ENCODE measurements around the gene GALNT9. TPM values are rescaled to one million over a fixed set of nuclear protein-coding genes. Genes with fewer than 3 reads are reported as not detected.
"Not testable (repeated sequence)": the region's sequence is repeated elsewhere in the genome, so short reads cannot be mapped to it uniquely, and the experiment has no call there.

GALNT9 gene
- total RNA-seq, 1 donor from 2014 or later: 1.6 TPM

DNA sequence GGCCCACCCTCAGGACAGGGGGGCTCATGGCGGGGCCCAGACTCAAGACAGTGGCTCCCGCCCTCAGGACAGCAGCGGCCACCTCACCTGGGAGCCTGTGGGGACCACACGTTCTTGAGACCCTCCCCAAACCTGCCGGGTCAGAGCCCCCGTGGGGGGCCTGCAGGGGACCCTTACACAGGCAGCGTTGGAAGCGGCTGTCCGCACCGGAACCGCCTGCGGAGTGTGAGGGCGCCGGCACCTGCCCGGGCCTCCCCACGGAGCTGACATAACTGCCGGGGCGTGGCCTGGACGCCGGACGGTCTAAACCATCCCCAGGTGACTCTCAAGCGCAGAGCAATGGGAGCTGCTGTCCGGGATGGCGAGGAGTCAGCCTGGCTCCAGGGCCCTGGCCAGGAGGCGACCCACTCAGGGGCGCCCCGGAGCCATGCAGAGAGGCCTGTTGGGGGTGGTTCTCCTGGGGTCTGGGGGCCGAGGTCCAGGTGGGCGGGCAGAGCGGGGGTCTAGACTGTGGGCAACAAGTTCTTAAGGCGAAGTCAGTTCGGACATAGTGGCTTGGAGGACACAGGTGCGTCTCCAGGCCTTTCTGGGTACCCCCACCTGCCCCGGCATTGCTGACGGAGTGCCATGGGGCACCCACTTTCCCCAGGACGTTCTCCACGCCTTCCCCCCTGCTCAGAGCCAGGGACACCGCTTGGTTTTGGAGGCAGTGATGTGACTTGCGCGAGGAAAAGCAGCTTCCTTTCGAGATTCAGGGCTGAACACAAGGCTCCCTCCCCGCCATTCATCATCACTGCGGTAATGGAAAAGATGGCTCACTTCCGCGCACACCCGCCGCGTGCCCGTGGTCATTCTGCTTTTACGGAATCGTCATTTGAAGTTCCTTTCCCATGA lies 23.2 kb downstream of the GALNT9 start:
- Mint-ChIP-seq H3K4me1 (ENCODE audit: unreplicated experiment) (no peaks in the 10 kb centered on the region), H3K27me3 (peaks cover 47% of the 10 kb centered on the region), H3K9me3 (peaks cover 4% of the 10 kb centered on the region), H3K4me3 (no peak overlapping the region), H3K36me3 (no peaks in the 10 kb centered on the region), H3K27ac (no peak overlapping the region)
- TF ChIP-seq, protein P1, sequence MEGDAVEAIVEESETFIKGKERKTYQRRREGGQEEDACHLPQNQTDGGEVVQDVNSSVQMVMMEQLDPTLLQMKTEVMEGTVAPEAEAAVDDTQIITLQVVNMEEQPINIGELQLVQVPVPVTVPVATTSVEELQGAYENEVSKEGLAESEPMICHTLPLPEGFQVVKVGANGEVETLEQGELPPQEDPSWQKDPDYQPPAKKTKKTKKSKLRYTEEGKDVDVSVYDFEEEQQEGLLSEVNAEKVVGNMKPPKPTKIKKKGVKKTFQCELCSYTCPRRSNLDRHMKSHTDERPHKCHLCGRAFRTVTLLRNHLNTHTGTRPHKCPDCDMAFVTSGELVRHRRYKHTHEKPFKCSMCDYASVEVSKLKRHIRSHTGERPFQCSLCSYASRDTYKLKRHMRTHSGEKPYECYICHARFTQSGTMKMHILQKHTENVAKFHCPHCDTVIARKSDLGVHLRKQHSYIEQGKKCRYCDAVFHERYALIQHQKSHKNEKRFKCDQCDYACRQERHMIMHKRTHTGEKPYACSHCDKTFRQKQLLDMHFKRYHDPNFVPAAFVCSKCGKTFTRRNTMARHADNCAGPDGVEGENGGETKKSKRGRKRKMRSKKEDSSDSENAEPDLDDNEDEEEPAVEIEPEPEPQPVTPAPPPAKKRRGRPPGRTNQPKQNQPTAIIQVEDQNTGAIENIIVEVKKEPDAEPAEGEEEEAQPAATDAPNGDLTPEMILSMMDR (conservative IDR thresholded peaks at IDR 0.05): no peak
- no peak for DNase-seq (ENCODE audit: extremely low spot score, unreplicated experiment)

DNA sequence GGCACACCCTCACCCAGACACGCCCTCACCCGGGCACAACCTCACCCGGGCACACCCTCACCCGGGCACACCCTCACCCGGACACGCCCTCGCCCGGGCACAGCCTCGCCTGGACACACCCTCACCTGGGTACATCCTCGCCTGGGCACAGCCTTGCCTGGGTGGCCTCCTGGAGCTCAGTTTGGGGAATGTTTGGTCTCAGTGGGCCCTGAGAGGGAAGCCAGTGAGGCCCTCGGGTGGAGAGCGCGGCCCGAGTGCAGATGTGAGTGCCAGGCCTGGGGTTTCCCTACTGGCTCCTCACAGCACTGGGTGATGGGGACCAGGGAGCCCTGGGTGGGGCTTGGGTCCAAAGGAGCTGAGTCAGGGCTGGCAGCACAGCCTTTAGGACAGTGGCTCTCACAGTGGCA lies 23.8 kb downstream of the GALNT9 start:
- Mint-ChIP-seq H3K4me3 (no peak overlapping the region), H3K27me3 (peaks cover 47% of the 10 kb centered on the region), H3K9me3 (no peaks in the 10 kb centered on the region), H3K4me1 (ENCODE audit: unreplicated experiment) (no peaks in the 10 kb centered on the region), H3K36me3 (no peaks in the 10 kb centered on the region), H3K27ac (no peak overlapping the region)
- TF ChIP-seq, protein P1 (conservative IDR thresholded peaks at IDR 0.05): no peak
- no peak for DNase-seq (ENCODE audit: extremely low spot score, unreplicated experiment)

DNA sequence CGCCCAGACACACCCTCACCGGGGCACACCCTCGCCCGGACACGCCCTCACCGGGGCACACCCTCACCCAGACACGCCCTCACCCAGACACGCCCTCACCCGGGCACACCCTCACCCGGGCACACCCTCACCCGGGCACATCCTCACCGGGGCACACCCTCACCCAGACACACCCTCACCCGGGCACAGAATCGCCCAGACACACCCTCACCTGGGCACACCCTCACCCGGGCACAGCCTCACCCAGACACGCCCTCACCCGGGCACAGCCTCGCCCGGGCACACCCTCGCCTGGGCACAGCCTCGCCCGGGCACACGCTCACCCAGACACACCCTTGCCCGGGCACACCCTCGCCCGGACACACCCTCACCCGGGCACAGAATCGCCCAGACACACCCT lies 24.5 kb downstream of the GALNT9 start:
- not testable (repeated sequence) for H3K4me1 Mint-ChIP-seq (ENCODE audit: unreplicated experiment); H3K27ac Mint-ChIP-seq; H3K9me3 Mint-ChIP-seq; H3K4me3 Mint-ChIP-seq; DNase-seq (ENCODE audit: extremely low spot score, unreplicated experiment); H3K36me3 Mint-ChIP-seq
- H3K27me3 Mint-ChIP-seq: peaks cover 44% of the 10 kb centered on the region

DNA sequence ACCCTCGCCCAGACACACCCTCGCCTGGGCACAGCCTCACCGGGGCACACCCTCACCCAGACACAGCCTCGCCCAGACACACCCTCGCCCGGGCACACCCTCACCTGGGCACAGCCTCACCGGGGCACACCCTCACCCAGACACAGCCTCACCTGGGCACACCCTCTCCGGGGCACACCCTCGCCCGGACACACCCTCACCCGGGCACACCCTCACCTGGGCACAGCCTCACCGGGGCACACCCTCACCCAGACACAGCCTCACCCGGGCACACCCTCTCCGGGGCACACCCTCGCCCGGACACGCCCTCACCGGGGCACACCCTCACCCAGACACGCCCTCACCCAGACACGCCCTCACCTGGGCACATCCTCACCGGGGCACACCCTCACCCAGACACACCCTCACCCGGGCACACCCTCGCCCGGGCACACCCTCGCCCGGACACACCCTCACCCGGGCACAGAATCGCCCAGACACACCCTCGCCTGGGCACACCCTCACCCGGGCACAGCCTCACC lies 25.5 kb downstream of the GALNT9 start:
- H3K4me3 Mint-ChIP-seq; H3K9me3 Mint-ChIP-seq; H3K36me3 Mint-ChIP-seq; H3K4me1 Mint-ChIP-seq (ENCODE audit: unreplicated experiment); H3K27ac Mint-ChIP-seq; DNase-seq (ENCODE audit: extremely low spot score, unreplicated experiment): not testable (repeated sequence)
- peaks cover 37% of the 10 kb centered on the region for H3K27me3 Mint-ChIP-seq

DNA sequence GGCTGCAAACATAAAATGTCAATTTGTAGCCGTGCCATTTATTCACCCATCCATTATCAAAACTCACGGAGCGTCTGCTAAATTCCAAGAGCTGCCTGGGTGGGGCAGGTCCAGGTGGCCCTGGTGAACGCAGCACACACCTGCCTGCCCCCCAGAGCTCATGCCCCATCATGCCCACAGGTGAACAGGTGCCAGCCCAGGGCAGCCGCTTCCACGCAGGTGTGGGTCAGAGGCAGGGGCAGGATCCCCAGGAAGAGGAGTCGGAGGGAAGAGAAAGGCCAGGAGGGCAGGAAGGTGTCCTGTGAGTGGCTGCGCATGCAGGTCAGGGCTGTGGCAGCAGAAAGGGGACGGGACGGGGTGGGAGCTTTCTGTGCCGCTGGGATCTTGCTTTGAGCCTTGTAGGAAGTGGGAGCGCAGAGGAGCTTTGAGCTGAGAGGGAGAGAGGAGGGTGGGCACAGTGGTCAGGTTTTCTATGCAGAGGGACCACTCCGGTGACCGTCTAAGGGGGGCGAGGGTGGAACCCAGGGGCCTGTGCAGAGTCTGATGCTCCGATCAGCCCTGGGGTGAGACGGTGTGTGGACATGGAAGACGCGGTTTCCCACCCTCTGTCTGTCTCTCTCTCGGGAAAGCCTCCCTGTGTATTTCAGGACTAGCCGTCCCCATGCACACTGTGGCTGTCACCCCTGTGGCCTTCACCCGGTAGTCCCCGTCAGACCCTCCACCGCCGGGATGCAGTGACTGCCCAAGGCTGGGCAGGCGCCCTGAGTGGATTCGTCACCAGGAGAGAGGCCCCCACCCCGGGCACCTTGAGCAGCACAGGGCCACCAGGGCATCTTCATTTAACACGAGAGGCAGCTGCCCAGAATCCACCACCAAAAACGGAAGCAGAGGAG lies 26.7 kb downstream of the GALNT9 start:
- Mint-ChIP-seq H3K4me1 (ENCODE audit: unreplicated experiment) (no peaks in the 10 kb centered on the region), H3K27me3 (peaks cover 34% of the 10 kb centered on the region), H3K36me3 (no peaks in the 10 kb centered on the region), H3K9me3 (no peaks in the 10 kb centered on the region), H3K27ac (no peak overlapping the region), H3K4me3 (no peak overlapping the region)
- TF ChIP-seq, protein P1 (conservative IDR thresholded peaks at IDR 0.05): no peak
- DNase-seq (ENCODE audit: extremely low spot score, unreplicated experiment): no peak

DNA sequence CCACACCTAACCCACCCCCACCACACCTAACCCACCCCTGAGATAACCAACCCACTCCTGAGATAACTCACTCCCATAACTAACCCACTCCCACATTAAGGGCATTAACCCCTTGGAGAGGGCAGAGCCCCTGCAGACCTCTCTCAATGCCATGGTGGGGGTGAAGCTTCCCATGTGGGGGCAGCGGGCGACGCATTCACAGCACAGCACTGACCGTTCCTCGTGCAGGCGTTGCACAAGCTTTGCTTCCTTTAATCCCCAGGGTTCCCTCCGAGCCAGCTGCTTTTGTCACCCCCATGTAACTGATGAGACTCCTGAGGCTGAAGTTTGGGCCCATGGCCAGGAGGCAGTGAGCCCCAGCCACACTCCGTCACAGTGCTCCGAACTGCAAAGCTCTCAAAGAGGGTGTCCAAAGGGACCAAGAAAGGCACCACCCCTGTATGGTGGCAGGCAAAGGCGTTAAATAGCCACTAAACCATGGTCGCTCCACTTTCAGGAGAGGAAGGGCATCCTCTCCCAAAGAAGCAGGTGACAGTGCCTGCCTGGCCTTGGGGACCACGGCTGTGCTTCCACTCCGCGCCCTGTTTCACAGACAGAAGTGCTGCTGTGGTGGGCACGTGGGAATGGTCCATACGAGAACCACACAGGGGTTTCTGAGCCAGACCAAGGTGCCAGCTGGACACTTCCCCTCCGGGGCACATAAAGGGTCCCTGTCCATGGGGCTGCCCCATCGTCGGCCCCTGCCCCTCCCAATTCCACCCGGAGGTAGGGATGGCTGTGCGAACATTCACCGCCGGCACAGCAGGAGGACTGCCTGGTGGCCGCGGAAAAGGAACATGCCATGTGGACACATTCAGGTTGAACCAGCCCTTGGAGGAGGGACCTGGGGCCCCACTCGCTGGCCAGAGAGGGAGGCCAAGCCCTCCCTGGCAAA lies 28.3 kb downstream of the GALNT9 start:
- H3K27ac Mint-ChIP-seq: no peak overlapping the region
- TF ChIP-seq, protein P1 (conservative IDR thresholded peaks at IDR 0.05): no peak
- no peaks in the 10 kb centered on the region for H3K9me3 Mint-ChIP-seq
- no peak overlapping the region for H3K4me3 Mint-ChIP-seq
- no peaks in the 10 kb centered on the region for H3K36me3 Mint-ChIP-seq
- H3K27me3 Mint-ChIP-seq: peaks cover 24% of the 10 kb centered on the region
- no peak for DNase-seq (ENCODE audit: extremely low spot score, unreplicated experiment)
- H3K4me1 Mint-ChIP-seq (ENCODE audit: unreplicated experiment): no peaks in the 10 kb centered on the region
